ENCODE results near the gene STXBP1.

GRCh38 chr9:127694890-127695720 lies 83.0 kb downstream of the STXBP1 start:
- TF ChIP-seq POLR2A (IDR thresholded peaks at IDR 0.05) (no peak), CTCF (IDR thresholded peaks at IDR 0.05) (no peak)

Data from right lobe of liver (tissue), 4 donors.